ENCODE data around the gene CDC6.
"Not testable (repeated sequence)": the region's sequence is repeated elsewhere in the genome, so short reads cannot be mapped to it uniquely, and the experiment has no call there.

The CDC6 gene

GRCh38 chr17:40287159-40287493 lies 553 bp upstream of the CDC6 start:
- no peak for DNase-seq (ENCODE audit: low read depth, low spot score)

GRCh38 chr17:40290629-40291280 lies 3.1 kb downstream of the CDC6 start:
- DNase-seq (ENCODE audit: low read depth, low spot score): no peak

- no peak for DNase-seq (ENCODE audit: low read depth, low spot score)
Observed at GRCh38 chr17:40291281-40291664, 3.6 kb downstream of the CDC6 start.

- no peak for DNase-seq (ENCODE audit: low read depth, low spot score)
Observed at GRCh38 chr17:40293363-40293762, 5.7 kb downstream of the CDC6 start.

GRCh38 chr17:40295488-40296436 lies 8.1 kb downstream of the CDC6 start:
- no peak for DNase-seq (ENCODE audit: low read depth, low spot score)

GRCh38 chr17:40297511-40297910 lies 9.8 kb downstream of the CDC6 start:
- DNase-seq (ENCODE audit: low read depth, low spot score): no peak

GRCh38 chr17:40298726-40299125 lies 11.0 kb downstream of the CDC6 start:
- no peak for DNase-seq (ENCODE audit: low read depth, low spot score)

- DNase-seq (ENCODE audit: low read depth, low spot score): not testable (repeated sequence)
Observed at GRCh38 chr17:40299159-40299757, 11.6 kb downstream of the CDC6 start.

GRCh38 chr17:40301315-40301714 lies 13.6 kb downstream of the CDC6 start:
- no peak for DNase-seq (ENCODE audit: low read depth, low spot score)

GRCh38 chr17:40303009-40303657 lies 15.5 kb downstream of the CDC6 start:
- no peak for DNase-seq (ENCODE audit: low read depth, low spot score)

GRCh38 chr17:40303708-40304551 lies 16.3 kb downstream of the CDC6 start:
- DNase-seq (ENCODE audit: low read depth, low spot score): no peak

- not testable (repeated sequence) for DNase-seq (ENCODE audit: low read depth, low spot score)
Observed at GRCh38 chr17:40304552-40304863, 16.8 kb downstream of the CDC6 start.

- DNase-seq (ENCODE audit: low read depth, low spot score): not testable (repeated sequence)
Observed at GRCh38 chr17:40304866-40305265, 17.2 kb downstream of the CDC6 start.

- no peak for DNase-seq (ENCODE audit: low read depth, low spot score)
Observed at GRCh38 chr17:40306395-40306794, 18.7 kb downstream of the CDC6 start.

GRCh38 chr17:40307001-40307730 lies 19.5 kb downstream of the CDC6 start:
- no peak for DNase-seq (ENCODE audit: low read depth, low spot score)

GRCh38 chr17:40307740-40308239 lies 20.1 kb downstream of the CDC6 start:
- DNase-seq (ENCODE audit: low read depth, low spot score): no peak

- DNase-seq (ENCODE audit: low read depth, low spot score): no peak
Observed at GRCh38 chr17:40309031-40309948, 21.6 kb downstream of the CDC6 start, which contains the start of gene RARA. Gene RARA (plus strand): TSS chr17:40309180. CDS start chr17:40331219, 22,039 bp downstream.

GRCh38 chr17:40309949-40310510 lies 22.4 kb downstream of the CDC6 start:
- DNase-seq (ENCODE audit: low read depth, low spot score): no peak

- no peak for DNase-seq (ENCODE audit: low read depth, low spot score)
Observed at GRCh38 chr17:40310882-40311391, 23.3 kb downstream of the CDC6 start.

Data from activated naive CD8-positive, alpha-beta T cell treated with anti-CD3 and anti-CD28 coated beads, Interleukin-2, amount 50 U/mL, for 16 hours (primary cell).